HG03280 (cell line): ENCODE data around the gene SPRYD3.

ENCODE experiments used
- ATAC-seq: cut with Tn5 transposase; IDR thresholded peaks from one replicate; pipeline ENCODE4 v1.9.1; 2021; ENCODE audit warnings: mild to moderate bottlenecking, moderate library complexity; ENCODE audit not compliant: unreplicated experiment

Gene SPRYD3

DNA sequence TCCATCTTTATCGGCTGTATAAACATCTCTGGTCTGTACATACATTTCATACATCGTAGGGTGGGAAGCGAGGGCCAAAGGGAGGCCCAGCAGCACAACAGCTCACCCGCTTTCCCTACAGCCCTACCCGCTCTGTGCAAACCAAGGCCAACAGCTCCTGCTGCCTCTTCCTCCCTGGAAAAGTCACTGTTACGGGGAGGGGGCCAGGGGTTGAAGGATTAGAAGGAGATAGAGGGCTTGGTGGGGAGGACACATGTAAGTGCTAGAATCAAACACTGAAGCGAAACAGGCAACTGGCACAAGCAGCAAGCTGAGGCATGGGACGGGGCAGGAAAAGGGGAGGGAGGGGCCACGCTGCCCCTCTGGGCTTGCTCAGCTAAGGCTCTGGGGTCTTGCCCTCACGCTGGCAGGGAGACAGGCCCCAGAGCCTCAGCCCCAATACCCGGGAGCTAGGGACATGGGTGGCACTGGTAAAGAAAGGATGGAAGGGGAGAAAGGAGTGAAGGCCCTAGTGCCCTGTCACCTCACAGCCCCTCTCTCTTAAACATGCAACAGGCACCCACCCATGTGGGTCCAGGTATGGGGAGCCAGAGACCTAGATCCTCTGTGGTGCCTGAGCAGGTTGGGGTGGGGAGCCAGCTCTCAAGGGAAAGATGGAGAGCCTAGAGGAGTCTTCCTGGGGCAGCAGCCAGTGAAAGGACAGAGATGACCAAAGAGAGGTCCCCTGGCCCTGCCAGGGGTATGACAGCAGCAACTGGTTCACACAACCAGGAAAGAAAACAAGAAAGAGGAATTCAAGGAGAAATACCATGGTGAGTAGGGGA lies 14.4 kb downstream of the SPRYD3 start:
- no peak for ATAC-seq

- no peak for ATAC-seq
These were observed 15.2 kb downstream of the SPRYD3 start for GRCh38 chr12:53063708-53064612.

DNA sequence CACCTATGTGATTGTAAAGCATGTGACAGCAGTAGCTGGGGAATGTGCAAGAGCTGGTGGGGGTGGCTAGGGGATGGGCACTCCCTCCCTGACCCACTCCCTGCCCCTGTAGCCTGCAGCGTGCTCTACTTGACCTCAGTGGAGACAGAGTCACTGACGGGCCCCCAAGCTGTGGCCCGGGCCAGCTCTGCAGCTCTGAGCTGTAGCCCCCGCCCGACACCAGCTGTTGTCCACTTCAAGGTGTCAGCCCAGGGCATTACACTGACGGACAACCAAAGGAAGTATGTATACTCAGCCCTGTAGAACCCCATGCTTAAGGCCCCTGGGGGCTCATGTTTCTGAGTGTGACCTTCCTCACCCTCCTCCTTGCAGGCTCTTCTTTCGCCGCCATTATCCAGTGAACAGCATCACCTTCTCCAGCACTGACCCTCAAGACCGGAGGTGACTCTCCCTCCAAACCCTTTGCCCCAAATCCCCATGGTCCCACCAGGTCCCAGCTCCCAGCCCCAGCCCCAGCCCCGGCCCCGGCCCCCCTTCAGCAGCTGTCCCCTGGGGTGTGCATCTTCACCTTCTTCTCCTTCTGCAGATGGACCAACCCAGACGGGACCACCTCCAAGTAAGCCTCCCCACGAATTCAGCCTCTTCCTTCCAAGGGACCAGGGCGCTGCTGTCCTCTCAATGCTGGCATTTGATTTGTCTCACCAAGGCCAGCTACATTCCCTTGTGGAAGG lies 16.0 kb downstream of the SPRYD3 start:
- no peak for ATAC-seq

- no peak for ATAC-seq
These were observed 16.9 kb downstream of the SPRYD3 start for GRCh38 chr12:53062011-53062961.

GRCh38 chr12:53061404-53062010 lies 17.7 kb downstream of the SPRYD3 start:
- no peak for ATAC-seq

- ATAC-seq = no peak
These were observed 18.4 kb downstream of the SPRYD3 start for GRCh38 chr12:53060721-53061276.

- ATAC-seq = no peak
These were observed 19.0 kb downstream of the SPRYD3 start for GRCh38 chr12:53060064-53060720.

DNA sequence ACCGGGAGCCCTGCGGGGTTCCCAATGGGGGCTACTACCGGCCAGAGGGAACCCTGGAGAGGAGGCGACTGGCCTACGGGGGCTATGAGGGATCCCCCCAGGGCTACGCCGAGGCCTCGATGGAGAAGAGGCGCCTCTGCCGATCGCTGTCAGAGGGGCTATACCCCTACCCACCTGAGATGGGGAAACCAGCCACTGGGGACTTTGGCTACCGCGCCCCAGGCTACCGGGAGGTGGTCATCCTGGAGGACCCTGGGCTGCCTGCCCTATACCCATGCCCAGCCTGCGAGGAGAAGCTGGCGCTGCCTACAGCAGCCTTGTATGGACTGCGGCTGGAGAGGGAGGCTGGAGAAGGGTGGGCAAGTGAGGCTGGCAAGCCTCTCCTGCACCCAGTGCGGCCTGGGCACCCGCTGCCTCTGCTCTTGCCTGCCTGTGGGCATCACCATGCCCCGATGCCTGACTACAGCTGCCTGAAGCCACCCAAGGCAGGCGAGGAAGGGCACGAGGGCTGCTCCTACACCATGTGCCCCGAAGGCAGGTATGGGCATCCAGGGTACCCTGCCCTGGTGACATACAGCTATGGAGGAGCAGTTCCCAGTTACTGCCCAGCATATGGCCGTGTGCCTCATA lies 19.6 kb downstream of the SPRYD3 start:
- no peak for ATAC-seq

GRCh38 chr12:53058674-53059433 lies 20.3 kb downstream of the SPRYD3 start:
- ATAC-seq = no peak

DNA sequence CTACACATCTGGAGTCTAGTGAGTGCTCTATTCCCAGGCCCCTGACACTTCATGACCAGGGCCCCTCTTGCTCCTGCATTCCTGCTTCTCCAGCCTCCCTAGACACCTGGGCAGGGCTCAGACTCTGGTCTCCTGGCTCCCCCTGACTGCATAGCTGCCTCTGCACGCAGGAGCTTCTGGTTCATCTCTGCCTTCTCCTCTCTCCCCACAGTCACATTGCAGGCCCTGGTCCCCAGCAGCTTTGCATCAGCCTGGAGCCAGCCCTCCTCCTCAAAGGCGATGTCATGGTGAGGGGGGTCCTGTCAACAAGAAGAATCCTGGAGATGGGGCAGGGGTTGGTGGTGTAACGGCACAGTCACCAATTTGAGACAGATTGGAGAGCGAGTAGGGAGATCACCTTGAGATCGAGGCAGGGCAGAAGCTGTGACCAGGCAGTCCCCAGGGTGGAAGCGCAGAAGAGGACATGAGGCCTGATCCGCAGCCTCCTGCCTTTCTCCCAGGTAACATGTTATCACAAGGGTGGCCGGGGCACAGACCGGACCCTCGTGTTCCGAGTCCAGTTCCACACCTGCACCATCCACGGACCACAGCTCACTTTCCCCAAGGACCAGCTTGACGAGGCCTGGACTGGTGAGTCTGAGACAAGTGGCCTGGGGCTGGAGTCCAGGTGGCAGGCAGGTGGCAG lies 21.2 kb downstream of the SPRYD3 start:
- no peak for ATAC-seq

- ATAC-seq = no peak
These were observed 22.3 kb downstream of the SPRYD3 start for GRCh38 chr12:53056901-53057300.

DNA sequence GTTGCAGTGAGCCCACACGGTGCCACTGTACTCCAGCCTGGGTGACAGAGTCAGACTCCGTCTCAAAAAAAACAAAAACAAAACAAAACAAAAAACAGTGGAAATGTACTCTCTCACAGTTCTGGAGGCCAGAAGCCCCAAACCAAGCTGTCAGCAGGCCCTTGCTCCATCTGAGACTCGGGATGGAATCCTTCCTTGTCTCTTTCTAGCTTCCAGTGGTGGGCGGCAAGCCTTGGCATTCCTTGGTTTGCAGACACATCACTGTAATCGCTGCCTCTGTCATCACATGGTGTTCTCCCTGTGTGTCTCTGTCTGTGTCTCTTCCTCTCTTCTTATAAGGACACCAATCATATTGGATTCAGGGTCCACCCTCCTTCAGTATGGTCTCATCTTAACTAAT lies 22.9 kb downstream of the SPRYD3 start:
- no peak for ATAC-seq

- ATAC-seq = no peak
These were observed 23.5 kb downstream of the SPRYD3 start for GRCh38 chr12:53055471-53056266.

GRCh38 chr12:53054112-53054878 lies 24.9 kb downstream of the SPRYD3 start:
- ATAC-seq = peak; percentile 94
